GM12874 (cell line): ENCODE results near the gene ZNF407.

Experiments used
- CTCF ChIP-seq: IDR thresholded peaks from 2 replicates; pipeline ENCODE4 v1.5.1; 2011; ENCODE audit warnings: low read depth, mild to moderate bottlenecking, control low read depth, low read length, moderate library complexity; ENCODE audit not compliant: insufficient read depth

Gene ZNF407

GRCh38 chr18:74558096-74558495 is 39.6 kb upstream of the ZNF407 start:
- TF ChIP-seq CTCF = no peak

- no peak for TF ChIP-seq CTCF
Observed at GRCh38 chr18:74562131-74562730, 35.4 kb upstream of the ZNF407 start.

GRCh38 chr18:74562775-74563174 is 34.9 kb upstream of the ZNF407 start:
- TF ChIP-seq CTCF = no peak

- TF ChIP-seq CTCF = no peak
Observed at GRCh38 chr18:74563999-74564398, 33.7 kb upstream of the ZNF407 start.

- TF ChIP-seq CTCF = no peak
Observed at GRCh38 chr18:74567822-74568221, 29.8 kb upstream of the ZNF407 start.

GRCh38 chr18:74569401-74569800 is 28.3 kb upstream of the ZNF407 start:
- no peak for TF ChIP-seq CTCF

- no peak for TF ChIP-seq CTCF
Observed at GRCh38 chr18:74570266-74570665, 27.4 kb upstream of the ZNF407 start.
